Esophagus squamous epithelium (tissue), 4 donors: ENCODE measurements around the gene ANGEL2.

Source experiments
- POLR2A ChIP-seq, 4 donors: fragments of 450-650 bp; IDR thresholded peaks; one replicate each; pipeline ENCODE4 v1.6.1; 2017; ENCODE audit warnings: antibody characterized with exemption in 4 of 4, mild to moderate bottlenecking in 4 of 4, moderate library complexity in 3 of 4
- TF ChIP-seq, protein P1 (sequence below), 6 experiments: fragments of 450-650 bp in 4 of 6; fragments of 200-600 bp in 2 of 6; sonication (generic) in 2 of 6; IDR thresholded peaks; one replicate each; pipeline ENCODE4 v1.5.1; 2016 to 2019; ENCODE audit warnings: antibody characterized with exemption in 6 of 6, mild to moderate bottlenecking in 4 of 6, moderate library complexity in 4 of 6

DNA sequence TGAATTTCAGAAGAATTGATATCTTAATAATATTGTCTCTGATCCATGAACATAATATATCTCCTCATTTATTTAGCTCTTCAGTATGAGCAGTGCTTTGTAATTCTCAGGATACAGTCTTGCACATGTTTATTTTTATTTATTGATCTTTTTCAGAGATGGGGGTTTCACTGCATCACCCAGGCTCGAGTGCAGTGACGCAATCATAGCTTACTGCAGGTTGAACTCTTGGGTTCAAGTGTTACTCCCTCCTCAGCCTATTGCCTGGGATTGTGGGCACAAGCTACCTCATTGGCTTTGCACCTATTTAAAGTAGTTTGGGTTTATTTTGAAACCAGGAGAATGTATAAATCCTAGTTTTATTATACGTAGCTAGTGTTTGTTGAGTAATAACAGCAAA is 40.1 kb upstream of the ANGEL2 start:
- TF ChIP-seq, protein P1, sequence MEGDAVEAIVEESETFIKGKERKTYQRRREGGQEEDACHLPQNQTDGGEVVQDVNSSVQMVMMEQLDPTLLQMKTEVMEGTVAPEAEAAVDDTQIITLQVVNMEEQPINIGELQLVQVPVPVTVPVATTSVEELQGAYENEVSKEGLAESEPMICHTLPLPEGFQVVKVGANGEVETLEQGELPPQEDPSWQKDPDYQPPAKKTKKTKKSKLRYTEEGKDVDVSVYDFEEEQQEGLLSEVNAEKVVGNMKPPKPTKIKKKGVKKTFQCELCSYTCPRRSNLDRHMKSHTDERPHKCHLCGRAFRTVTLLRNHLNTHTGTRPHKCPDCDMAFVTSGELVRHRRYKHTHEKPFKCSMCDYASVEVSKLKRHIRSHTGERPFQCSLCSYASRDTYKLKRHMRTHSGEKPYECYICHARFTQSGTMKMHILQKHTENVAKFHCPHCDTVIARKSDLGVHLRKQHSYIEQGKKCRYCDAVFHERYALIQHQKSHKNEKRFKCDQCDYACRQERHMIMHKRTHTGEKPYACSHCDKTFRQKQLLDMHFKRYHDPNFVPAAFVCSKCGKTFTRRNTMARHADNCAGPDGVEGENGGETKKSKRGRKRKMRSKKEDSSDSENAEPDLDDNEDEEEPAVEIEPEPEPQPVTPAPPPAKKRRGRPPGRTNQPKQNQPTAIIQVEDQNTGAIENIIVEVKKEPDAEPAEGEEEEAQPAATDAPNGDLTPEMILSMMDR (IDR thresholded peaks at IDR 0.05) = no peak
- no peak for TF ChIP-seq POLR2A (IDR thresholded peaks at IDR 0.05)
